HL-60 (cell line): ENCODE data around the gene MDM1.

Experiments
- DNase-seq, 2 experiments: peaks; one replicate each; pipeline ENCODE4 v3.0.0-alpha.2; 2010 to 2020; ENCODE audit warnings: low read depth in 1 of 2, low spot score in 1 of 2
- H3K27ac ChIP-seq: fragments of 250-450 bp; sonication (Bioruptor Pico); replicated peaks from 2 replicates; pipeline ENCODE4 v1.5.1; 2020; ENCODE audit warnings: mild to moderate bottlenecking, moderate library complexity
- H3K27me3 ChIP-seq: fragments of 250-450 bp; sonication (Bioruptor Pico); 2 replicates; pipeline ENCODE4 v1.5.1; 2021; ENCODE audit warnings: mild to moderate bottlenecking, moderate library complexity; ENCODE audit not compliant: insufficient read depth, poor library complexity, severe bottlenecking
- H3K4me3 ChIP-seq: replicated peaks from 2 replicates; pipeline ENCODE4 v1.5.1; 2011; ENCODE audit warnings: mild to moderate bottlenecking, control low read depth, low read length; ENCODE audit not compliant: insufficient read depth
- CTCF ChIP-seq: IDR thresholded peaks from one replicate; pipeline ENCODE4 v1.5.1; 2011; ENCODE audit warnings: low read length, control low read depth, inconsistent platforms; ENCODE audit not compliant: insufficient read depth
- GABPA ChIP-seq: IDR thresholded peaks from 2 replicates; pipeline ENCODE4 v1.6.1; 2012; ENCODE audit warnings: low read depth
- POLR2AphosphoS5 ChIP-seq: IDR thresholded peaks from 2 replicates; pipeline ENCODE4 v1.6.1; 2012; ENCODE audit warnings: low read depth
- REST ChIP-seq: IDR thresholded peaks from 2 replicates; pipeline ENCODE4 v1.6.1; 2012; ENCODE audit warnings: low read depth; ENCODE audit not compliant: insufficient replicate concordance
- SPI1 ChIP-seq: IDR thresholded peaks from 2 replicates; pipeline ENCODE4 v1.6.1; 2012; ENCODE audit warnings: low read depth, mild to moderate bottlenecking, borderline replicate concordance

Gene MDM1

GRCh38 chr12:68349921-68350606, 17.9 kb upstream of the MDM1 start:
- TF ChIP-seq REST: no peak
- no peak for TF ChIP-seq POLR2AphosphoS5
- no peak for TF ChIP-seq GABPA
- no peak for TF ChIP-seq CTCF
- no peak for TF ChIP-seq SPI1
- Histone ChIP-seq H3K27ac (no peak overlapping the region), H3K27me3 (no peaks in the 10 kb centered on the region), H3K4me3 (no peak overlapping the region)
- no peak for DNase-seq

DNA sequence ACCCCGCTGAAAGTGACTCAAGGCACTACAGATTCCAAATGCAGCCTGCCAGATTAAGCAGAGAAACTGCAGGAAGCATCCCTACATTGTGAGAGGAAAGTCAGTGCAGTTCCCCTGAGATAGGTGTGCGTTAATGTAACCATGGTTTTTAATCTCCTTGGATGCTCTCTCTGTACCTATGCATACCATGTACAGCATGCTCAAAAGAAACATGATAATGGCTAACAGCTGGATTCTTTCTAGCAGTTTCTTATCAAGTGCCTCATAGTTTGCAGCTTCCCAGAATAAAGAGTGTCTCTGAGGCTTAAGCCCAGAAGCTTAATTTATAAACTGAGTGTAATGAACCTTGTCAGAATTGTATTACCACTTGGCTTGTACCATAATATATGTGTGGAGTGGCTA, 17.1 kb upstream of the MDM1 start:
- TF ChIP-seq POLR2AphosphoS5 (no peak), GABPA (no peak), REST (no peak), CTCF (no peak), SPI1 (no peak)
- Histone ChIP-seq H3K4me3 (no peak overlapping the region), H3K27me3 (no peaks in the 10 kb centered on the region), H3K27ac (no peak overlapping the region)
- no peak for DNase-seq

GRCh38 chr12:68348419-68348818, 16.3 kb upstream of the MDM1 start:
- no peak for DNase-seq
- TF ChIP-seq CTCF (no peak), POLR2AphosphoS5 (no peak), SPI1 (no peak), REST (no peak), GABPA (no peak)
- Histone ChIP-seq H3K27ac (no peak overlapping the region), H3K27me3 (no peaks in the 10 kb centered on the region), H3K4me3 (no peak overlapping the region)
